CD4-positive, alpha-beta T cell (primary cell): ENCODE data around the gene SELENOF. TPM values are rescaled to one million over a fixed set of nuclear protein-coding genes. Genes with fewer than 3 reads are reported as not detected.
"Not testable (repeated sequence)": the region's sequence is repeated elsewhere in the genome, so short reads cannot be mapped to it uniquely, and the experiment has no call there.

Source experiments
- ATAC-seq: fragments of 200-7000 bp; cut with Tn5 transposase; one replicate; pipeline ENCODE4 v1.10.0; 2022; ENCODE audit warnings: mild to moderate bottlenecking; ENCODE audit not compliant: poor library complexity
- CTCF ChIA-PET: fragments of 350-600 bp; sonication (Branson Sonifier 250); formaldehyde crosslinking; loops from one replicate; lab custom pipeline; 2021; ENCODE audit warnings: antibody characterized with exemption, inconsistent platforms; lab: Charles Lee
- POLR2A ChIA-PET: fragments of 350-600 bp; sonication (Branson Sonifier 250); formaldehyde crosslinking; loops from one replicate; lab custom pipeline; 2021; ENCODE audit warnings: antibody characterized with exemption, inconsistent platforms; lab: Charles Lee
- DNase-seq, 14 experiments: peaks; one replicate each; pipeline ENCODE4 v3.0.0-alpha.2; 2013 to 2020; ENCODE audit warnings: mixed read lengths in 2 of 14
- H3K27ac ChIP-seq, 2 donors: one replicate each; pipeline versions ENCODE4 v1.5.1 to v1.7.0; 2013; ENCODE audit warnings: low read length in 2 of 2, low read depth in 1 of 2, mild to moderate bottlenecking in 1 of 2
- H3K27me3 ChIP-seq, 2 experiments: 1 replicate in 1 of 2; 2 replicates in 1 of 2; pipeline versions ENCODE4 v1.6.1 to v1.7.0; 2013; ENCODE audit warnings: low read length in 2 of 2, control low read depth in 1 of 2, mild to moderate bottlenecking in 1 of 2, moderate library complexity in 1 of 2; ENCODE audit not compliant: insufficient read depth in 2 of 2, control insufficient read depth in 1 of 2
- H3K36me3 ChIP-seq: one replicate; pipeline ENCODE4 v1.6.1; 2013; ENCODE audit warnings: low read length, control low read depth; ENCODE audit not compliant: insufficient read depth
- H3K4me1 ChIP-seq: one replicate; pipeline ENCODE4 v1.6.1; 2013; ENCODE audit warnings: low read length, control low read depth; ENCODE audit not compliant: insufficient read depth
- H3K4me3 ChIP-seq: one replicate; pipeline ENCODE4 v1.5.1; 2013; ENCODE audit warnings: mild to moderate bottlenecking, low read length, moderate library complexity
- H3K9me3 ChIP-seq, 2 experiments: 1 replicate in 1 of 2; 2 replicates in 1 of 2; pipeline versions ENCODE4 v1.6.1 to v1.7.0; 2013; ENCODE audit warnings: low read length in 2 of 2, mild to moderate bottlenecking in 2 of 2, control low read depth in 1 of 2, moderate library complexity in 1 of 2; ENCODE audit not compliant: control insufficient read depth in 1 of 2, insufficient read depth in 1 of 2
- H3K27ac Mint-ChIP-seq: one replicate; pipeline ENCODE4 v1.8.0; 2020; ENCODE audit warnings: mixed read lengths
- H3K27me3 Mint-ChIP-seq: one replicate; pipeline ENCODE4 v1.8.0; 2021; ENCODE audit warnings: mixed read lengths
- H3K36me3 Mint-ChIP-seq: one replicate; pipeline ENCODE4 v1.8.0; 2021; ENCODE audit warnings: low read depth, mixed read lengths
- H3K4me1 Mint-ChIP-seq: one replicate; pipeline ENCODE4 v1.8.0; 2021; ENCODE audit warnings: low read depth, mixed read lengths
- H3K4me3 Mint-ChIP-seq: one replicate; pipeline ENCODE4 v1.8.0; 2020; ENCODE audit warnings: mild to moderate bottlenecking, mixed read lengths
- H3K9me3 Mint-ChIP-seq: one replicate; pipeline ENCODE4 v1.8.0; 2020; ENCODE audit warnings: mixed read lengths
- intact Hi-C, 2 experiments: fragments of 100-400 bp; cut with DNase I in 1 of 2; cut with micrococcal nuclease in 1 of 2; formaldehyde crosslinking; loops; one replicate each; pipeline versions ENCODE4 v1.15.1 to v1.9.0; 2023 to 2025; cut with DNase I, micrococcal nuclease
- total RNA-seq, 174 experiments: library from RNA in 2 of 174; stranded (reverse) in 2 of 174; gene quantifications; one replicate each; pipeline ENCODE4 v1.2.3 and lab custom pipeline; 2021 to 2026
- TF ChIP-seq, protein P1 (sequence below): fragments of 200-600 bp; IDR thresholded peaks from one replicate; pipeline ENCODE4 v1.8.0; 2022; ENCODE audit warnings: antibody characterized with exemption, mild to moderate bottlenecking

The SELENOF gene
- total RNA-seq, 2 experiments from 2014 or later, result 74.1 to 74.9 TPM

DNA sequence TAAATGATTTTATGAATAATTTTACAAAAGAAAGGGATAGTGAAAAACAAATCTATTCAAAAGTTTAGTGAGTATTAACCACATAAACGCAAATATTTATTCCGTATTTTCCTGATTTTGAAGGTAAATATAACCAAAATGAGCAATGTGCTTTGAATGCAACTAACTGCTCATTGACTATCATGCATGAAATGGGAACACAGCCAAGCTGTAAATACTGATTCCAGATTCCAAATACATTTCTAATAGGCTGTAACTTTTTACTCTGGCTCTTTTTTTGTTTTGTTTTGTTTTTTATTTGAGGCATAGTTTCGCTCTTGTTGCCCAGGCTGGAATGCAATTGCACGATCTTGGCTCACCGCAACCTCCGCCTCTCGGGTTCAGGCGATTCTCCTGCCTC lies 41.8 kb downstream of the SELENOF start:
- Histone ChIP-seq H3K4me1 (no peaks in the 10 kb centered on the region), H3K36me3 (no peaks in the 10 kb centered on the region), H3K9me3 (no peaks in the 10 kb centered on the region), H3K27me3 (no peaks in the 10 kb centered on the region), H3K4me3 (no peak overlapping the region), H3K27ac (no peak overlapping the region)
- H3K4me1 Mint-ChIP-seq, result peaks cover 16% of the 10 kb centered on the region
- intact Hi-C loops, result no loop called here
- no peak overlapping the region for H3K4me3 Mint-ChIP-seq
- ChIA-PET CTCF (no interaction called here), POLR2A (no interaction called here)
- DNase-seq (no peak), ATAC-seq (no peak)
- peaks cover 46% of the 10 kb centered on the region for H3K36me3 Mint-ChIP-seq
- H3K27ac Mint-ChIP-seq, result no peak overlapping the region
- TF ChIP-seq, protein P1, sequence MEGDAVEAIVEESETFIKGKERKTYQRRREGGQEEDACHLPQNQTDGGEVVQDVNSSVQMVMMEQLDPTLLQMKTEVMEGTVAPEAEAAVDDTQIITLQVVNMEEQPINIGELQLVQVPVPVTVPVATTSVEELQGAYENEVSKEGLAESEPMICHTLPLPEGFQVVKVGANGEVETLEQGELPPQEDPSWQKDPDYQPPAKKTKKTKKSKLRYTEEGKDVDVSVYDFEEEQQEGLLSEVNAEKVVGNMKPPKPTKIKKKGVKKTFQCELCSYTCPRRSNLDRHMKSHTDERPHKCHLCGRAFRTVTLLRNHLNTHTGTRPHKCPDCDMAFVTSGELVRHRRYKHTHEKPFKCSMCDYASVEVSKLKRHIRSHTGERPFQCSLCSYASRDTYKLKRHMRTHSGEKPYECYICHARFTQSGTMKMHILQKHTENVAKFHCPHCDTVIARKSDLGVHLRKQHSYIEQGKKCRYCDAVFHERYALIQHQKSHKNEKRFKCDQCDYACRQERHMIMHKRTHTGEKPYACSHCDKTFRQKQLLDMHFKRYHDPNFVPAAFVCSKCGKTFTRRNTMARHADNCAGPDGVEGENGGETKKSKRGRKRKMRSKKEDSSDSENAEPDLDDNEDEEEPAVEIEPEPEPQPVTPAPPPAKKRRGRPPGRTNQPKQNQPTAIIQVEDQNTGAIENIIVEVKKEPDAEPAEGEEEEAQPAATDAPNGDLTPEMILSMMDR, result no peak
- no peaks in the 10 kb centered on the region for H3K27me3 Mint-ChIP-seq
- H3K9me3 Mint-ChIP-seq, result no peaks in the 10 kb centered on the region

DNA sequence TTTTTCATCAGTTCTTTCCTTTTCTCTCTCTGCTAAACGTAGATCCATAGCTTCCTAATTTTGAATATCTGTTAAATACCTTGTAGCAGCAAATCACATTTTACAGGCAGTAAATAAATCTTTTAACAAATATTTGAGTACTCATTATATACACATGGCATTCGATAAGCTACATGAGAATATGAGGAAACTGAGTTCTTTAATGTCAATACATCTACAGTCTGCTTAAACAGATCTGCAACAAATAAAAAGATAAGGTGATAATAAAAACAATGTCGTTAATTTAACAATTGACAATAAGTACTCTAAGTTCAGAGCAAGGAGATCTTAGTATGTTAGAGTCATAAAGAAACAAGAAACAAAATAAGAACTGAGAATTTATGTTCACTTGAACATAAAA lies 42.9 kb downstream of the SELENOF start:
- H3K4me1 Mint-ChIP-seq, result peaks cover 15% of the 10 kb centered on the region
- peaks cover 42% of the 10 kb centered on the region for H3K36me3 Mint-ChIP-seq
- Histone ChIP-seq H3K36me3 (no peaks in the 10 kb centered on the region), H3K27me3 (no peaks in the 10 kb centered on the region), H3K9me3 (no peaks in the 10 kb centered on the region), H3K4me3 (no peak overlapping the region), H3K27ac (no peak overlapping the region), H3K4me1 (no peaks in the 10 kb centered on the region)
- intact Hi-C loops, result no loop called here
- H3K9me3 Mint-ChIP-seq, result no peaks in the 10 kb centered on the region
- ATAC-seq, result no peak
- no peak overlapping the region for H3K4me3 Mint-ChIP-seq
- TF ChIP-seq, protein P1, result no peak
- DNase-seq, result no peak
- H3K27ac Mint-ChIP-seq, result no peak overlapping the region
- ChIA-PET CTCF (no interaction called here), POLR2A (no interaction called here)
- H3K27me3 Mint-ChIP-seq, result no peaks in the 10 kb centered on the region

DNA sequence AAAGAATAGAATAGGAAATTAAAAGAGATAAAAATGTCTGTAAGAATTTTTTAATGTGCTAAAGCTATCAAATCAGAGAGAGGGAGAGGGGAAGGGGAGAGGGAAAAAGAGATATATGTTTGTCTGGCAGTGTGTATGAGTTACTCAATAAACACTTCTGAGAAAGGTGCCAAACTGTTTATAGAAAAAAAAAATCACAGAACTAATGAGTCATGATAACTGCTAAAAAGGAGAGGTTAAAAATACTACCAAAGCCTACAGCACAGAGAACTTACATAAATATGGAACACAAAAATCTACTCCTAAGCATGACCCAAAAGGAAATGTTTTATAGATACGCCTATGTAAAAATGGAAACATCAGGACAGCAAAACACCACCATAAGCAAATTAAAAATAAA lies 45.4 kb downstream of the SELENOF start:
- no peaks in the 10 kb centered on the region for H3K27me3 ChIP-seq
- H3K4me1 ChIP-seq, result no peaks in the 10 kb centered on the region
- intact Hi-C loops, result no loop called here
- TF ChIP-seq, protein P1, result no peak
- no peaks in the 10 kb centered on the region for H3K9me3 ChIP-seq
- ATAC-seq, result no peak
- H3K27me3 Mint-ChIP-seq, result no peaks in the 10 kb centered on the region
- H3K9me3 Mint-ChIP-seq, result no peaks in the 10 kb centered on the region
- H3K4me1 Mint-ChIP-seq, result peaks cover 11% of the 10 kb centered on the region
- CTCF ChIA-PET, result interaction anchor here (1.0 kb wide), 1 partner anchor 65 kb away, joined by 3 read pairs; no protein-coding TSS in a partner anchor
- no peak overlapping the region for H3K4me3 Mint-ChIP-seq
- no peak overlapping the region for H3K27ac ChIP-seq
- H3K36me3 ChIP-seq, result peaks cover under 1% of the 10 kb centered on the region
- no peak overlapping the region for H3K4me3 ChIP-seq
- no peak for DNase-seq
- POLR2A ChIA-PET, result no interaction called here
- H3K27ac Mint-ChIP-seq, result peak overlapping the region; percentile 68
- peaks cover 37% of the 10 kb centered on the region for H3K36me3 Mint-ChIP-seq

DNA sequence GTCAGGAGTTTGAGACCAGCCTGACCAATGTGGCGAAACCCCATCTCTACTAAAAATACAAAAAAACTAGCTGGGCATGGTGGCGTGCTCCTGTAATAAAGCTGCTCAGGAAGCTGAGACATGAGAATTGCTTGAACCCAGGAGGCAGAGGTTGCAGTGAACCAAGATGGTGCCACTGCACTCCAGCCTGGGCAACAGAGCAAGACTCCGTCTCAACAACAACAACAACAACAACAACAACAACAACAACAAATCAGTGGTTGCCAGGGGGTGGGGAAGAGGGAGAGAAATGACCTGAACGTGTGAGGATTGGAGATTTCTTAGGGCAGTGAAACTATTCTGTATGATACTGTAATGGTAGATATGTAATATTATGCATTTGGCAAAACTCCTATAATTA lies 46.6 kb downstream of the SELENOF start:
- POLR2A ChIA-PET, result not testable (repeated sequence)
- H3K4me1 Mint-ChIP-seq, result peaks cover 11% of the 10 kb centered on the region

More for the DNA sequence above, 46.6 kb downstream of the SELENOF start:
- H3K9me3 ChIP-seq, H3K27me3 Mint-ChIP-seq, intact Hi-C loops, H3K4me3 ChIP-seq, H3K27ac ChIP-seq, ATAC-seq, H3K36me3 ChIP-seq, H3K27me3 ChIP-seq, H3K4me1 ChIP-seq, CTCF ChIA-PET, DNase-seq, H3K9me3 Mint-ChIP-seq, H3K27ac Mint-ChIP-seq, H3K4me3 Mint-ChIP-seq: not testable (repeated sequence)
- peaks cover 41% of the 10 kb centered on the region for H3K36me3 Mint-ChIP-seq
